DOHH2 (cell line): Measurements from ENCODE around the gene ABHD12.

Experiments used
- EZH2phosphoT487 ChIP-seq: fragments of 200-600 bp; sonication (generic); IDR thresholded peaks from 2 replicates; pipeline ENCODE4 v1.6.1; 2017; ENCODE audit warnings: borderline replicate concordance, mild to moderate bottlenecking, antibody characterized with exemption, low read length, moderate library complexity, mixed read lengths
- TF ChIP-seq, protein P1 (sequence below): fragments of 200-600 bp; sonication (generic); IDR thresholded peaks from one replicate; pipeline ENCODE4 v1.5.1; 2014; ENCODE audit warnings: antibody characterized with exemption, mild to moderate bottlenecking, low read depth, low read length; ENCODE audit not compliant: poor library complexity, severe bottlenecking

DNA sequence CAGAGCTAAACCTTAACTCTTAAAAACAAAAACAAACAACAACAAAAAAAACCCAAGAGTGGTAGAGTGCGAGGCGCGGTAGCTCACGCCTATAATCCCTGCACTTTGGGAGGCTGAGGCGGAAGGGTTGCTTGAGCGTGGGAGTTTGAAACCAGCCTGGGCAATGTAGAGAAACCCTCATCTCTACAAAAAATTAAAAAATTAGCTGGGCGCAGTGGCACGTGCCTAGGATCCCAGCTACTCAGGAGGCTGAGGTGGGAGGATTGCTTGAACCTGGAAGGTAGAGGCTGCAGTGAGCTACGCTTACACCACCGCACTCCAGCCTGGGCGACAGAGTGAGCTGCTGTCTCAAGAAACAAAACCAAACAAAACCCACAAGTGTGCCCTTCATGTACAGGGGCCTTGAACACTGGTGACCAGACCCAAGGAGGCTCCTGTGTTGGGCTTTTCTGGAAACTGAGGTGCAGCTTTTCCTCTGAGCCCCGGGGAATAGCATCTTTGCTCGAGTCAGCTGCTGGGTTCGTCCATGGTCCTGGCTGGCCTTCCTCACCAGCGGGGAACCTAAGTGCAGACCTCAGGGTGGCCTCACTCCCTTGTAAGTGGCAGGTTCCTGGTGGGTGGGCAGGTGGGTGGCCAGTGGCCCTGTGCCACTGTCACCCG, 102.9 kb downstream of the ABHD12 start:
- TF ChIP-seq, protein P1, sequence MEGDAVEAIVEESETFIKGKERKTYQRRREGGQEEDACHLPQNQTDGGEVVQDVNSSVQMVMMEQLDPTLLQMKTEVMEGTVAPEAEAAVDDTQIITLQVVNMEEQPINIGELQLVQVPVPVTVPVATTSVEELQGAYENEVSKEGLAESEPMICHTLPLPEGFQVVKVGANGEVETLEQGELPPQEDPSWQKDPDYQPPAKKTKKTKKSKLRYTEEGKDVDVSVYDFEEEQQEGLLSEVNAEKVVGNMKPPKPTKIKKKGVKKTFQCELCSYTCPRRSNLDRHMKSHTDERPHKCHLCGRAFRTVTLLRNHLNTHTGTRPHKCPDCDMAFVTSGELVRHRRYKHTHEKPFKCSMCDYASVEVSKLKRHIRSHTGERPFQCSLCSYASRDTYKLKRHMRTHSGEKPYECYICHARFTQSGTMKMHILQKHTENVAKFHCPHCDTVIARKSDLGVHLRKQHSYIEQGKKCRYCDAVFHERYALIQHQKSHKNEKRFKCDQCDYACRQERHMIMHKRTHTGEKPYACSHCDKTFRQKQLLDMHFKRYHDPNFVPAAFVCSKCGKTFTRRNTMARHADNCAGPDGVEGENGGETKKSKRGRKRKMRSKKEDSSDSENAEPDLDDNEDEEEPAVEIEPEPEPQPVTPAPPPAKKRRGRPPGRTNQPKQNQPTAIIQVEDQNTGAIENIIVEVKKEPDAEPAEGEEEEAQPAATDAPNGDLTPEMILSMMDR: no peak
- TF ChIP-seq EZH2phosphoT487: no peak
